ENCODE results near the gene SPRED2. TPM values are rescaled to one million over a fixed set of nuclear protein-coding genes. Genes with fewer than 3 reads are reported as not detected.

The SPRED2 gene
- total RNA-seq, 4 donors from 2014 or later: 21.9 to 28.8 (median 25.5) TPM

DNA sequence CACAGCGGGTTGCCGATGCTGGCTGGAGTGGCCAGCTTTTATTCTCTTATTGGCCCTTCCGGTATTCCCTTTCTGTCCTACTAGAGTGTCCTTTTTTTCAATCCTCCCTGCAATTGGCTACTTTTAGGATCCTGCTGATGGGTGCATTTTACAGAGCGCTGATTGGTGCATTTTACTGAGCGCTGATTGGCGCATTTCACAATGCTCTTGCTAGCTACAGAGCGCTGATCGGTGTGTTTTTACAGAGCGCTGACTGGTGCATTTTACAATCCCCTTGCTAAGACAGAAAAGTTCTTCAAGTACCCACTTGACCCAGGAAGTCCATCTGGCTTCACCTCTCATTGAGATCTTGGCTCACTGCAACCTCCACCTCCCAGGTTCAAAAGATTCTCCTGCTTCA, 44.4 kb upstream of the SPRED2 start:
- Histone ChIP-seq H3K9me3 (peaks cover 0 to 12% (median 0%) of the 10 kb centered on the region in 4 donors), H3K27ac (no peak overlapping the region), H3K4me3 (no peak overlapping the region), H3K36me3 (no peaks in the 10 kb centered on the region), H3K4me1 (no peaks in the 10 kb centered on the region), H3K27me3 (no peaks in the 10 kb centered on the region)
- TF ChIP-seq EP300 (IDR thresholded peaks at IDR 0.05) (no peak), CTCF (IDR thresholded peaks at IDR 0.05) (no peak), POLR2A (IDR thresholded peaks at IDR 0.05) (no peak)
- WGBS, 2 donors: 96% methylated on average over 9 of the region's 9 CpGs
- DNase-seq (ENCODE audit: low spot score in 2 of 2): no peak

DNA sequence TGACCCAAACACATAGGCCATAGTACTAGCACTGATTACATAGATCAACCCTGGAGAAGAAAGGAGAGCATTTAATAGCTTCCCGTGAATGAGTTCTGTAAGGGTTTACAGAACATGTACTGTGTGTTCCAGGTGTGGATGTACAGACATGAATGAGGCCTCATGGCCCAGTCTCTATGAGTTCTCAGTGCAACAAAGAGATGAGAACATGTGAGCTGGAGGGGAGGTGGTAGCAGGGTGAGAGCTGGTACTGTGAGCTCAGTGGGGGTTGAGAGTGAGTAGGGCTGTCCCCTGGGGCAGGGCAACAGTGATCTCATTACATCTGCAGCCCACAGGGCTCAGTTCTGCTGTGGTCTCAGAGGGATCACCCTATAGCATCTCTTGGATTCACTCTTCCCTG, 42.6 kb upstream of the SPRED2 start:
- Histone ChIP-seq H3K4me1 (no peaks in the 10 kb centered on the region), H3K4me3 (no peak overlapping the region), H3K9me3 (peaks cover 0 to 12% (median 0%) of the 10 kb centered on the region in 4 donors), H3K27ac (no peak overlapping the region), H3K36me3 (no peaks in the 10 kb centered on the region), H3K27me3 (no peaks in the 10 kb centered on the region)
- TF ChIP-seq CTCF (IDR thresholded peaks at IDR 0.05) (no peak), POLR2A (IDR thresholded peaks at IDR 0.05) (no peak), EP300 (IDR thresholded peaks at IDR 0.05) (no peak)
- 61 to 63% methylated on average over 1 of the region's 1 CpG for WGBS, 2 donors
- no peak for DNase-seq (ENCODE audit: low spot score in 2 of 2)

- H3K4me1 ChIP-seq: no peaks in the 10 kb centered on the region
- H3K27ac ChIP-seq: no peak overlapping the region
- no peak for TF ChIP-seq CTCF (IDR thresholded peaks at IDR 0.05)
- TF ChIP-seq EP300 (IDR thresholded peaks at IDR 0.05): no peak
- WGBS, 2 donors: 100% methylated on average over 1 of the region's 1 CpG
- no peaks in the 10 kb centered on the region for H3K36me3 ChIP-seq
- peaks cover 0 to 12% (median 0%) of the 10 kb centered on the region in 4 donors for H3K9me3 ChIP-seq
- no peaks in the 10 kb centered on the region for H3K27me3 ChIP-seq
- no peak overlapping the region for H3K4me3 ChIP-seq
- DNase-seq (ENCODE audit: low spot score in 2 of 2): no peak
These were observed 40.6 kb upstream of the SPRED2 start for GRCh38 chr2:65473045-65473444.

DNA sequence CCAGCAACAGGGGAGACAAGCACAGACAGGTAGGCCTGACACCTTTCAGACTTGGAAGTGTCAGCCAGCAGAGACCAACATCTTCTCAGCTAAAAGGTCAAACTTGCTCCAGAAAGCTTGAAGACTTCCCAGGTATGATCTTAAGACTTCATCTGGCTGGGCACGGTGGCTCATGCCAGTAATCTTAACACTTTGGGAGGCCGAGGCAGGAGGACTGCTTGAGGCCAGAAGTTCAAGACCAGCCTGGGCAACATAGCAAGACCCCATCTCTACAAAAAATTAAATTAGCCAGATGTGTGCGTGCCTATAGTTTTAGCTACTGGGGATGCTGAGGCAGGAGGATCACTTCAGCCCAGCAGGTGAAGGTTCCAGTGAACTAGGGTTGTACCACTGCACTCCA, 39.0 kb upstream of the SPRED2 start:
- H3K36me3 ChIP-seq: no peaks in the 10 kb centered on the region

DNA sequence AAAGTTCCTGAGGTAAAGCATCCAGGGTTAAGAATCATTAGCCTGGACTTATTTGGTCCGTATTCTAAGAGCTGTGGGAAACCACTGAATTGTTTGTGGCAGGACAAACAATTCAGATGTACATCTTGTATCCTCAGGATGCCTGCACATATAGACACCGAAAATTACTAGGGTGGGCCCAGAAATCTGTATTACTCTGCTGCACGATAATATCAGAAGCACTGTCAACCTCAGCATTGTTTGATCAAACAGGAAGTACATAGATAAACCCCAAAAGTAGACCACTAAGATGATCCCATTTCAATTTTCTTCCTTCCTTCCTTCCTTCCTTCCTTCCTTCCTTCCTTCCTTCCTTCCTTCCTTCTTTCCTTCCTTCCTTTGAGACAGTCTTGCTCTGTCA, 34.2 kb upstream of the SPRED2 start:
- Histone ChIP-seq H3K4me1 (peaks cover 0 to 9% (median 0%) of the 10 kb centered on the region in 4 donors), H3K27me3 (no peaks in the 10 kb centered on the region), H3K36me3 (no peaks in the 10 kb centered on the region), H3K9me3 (no peaks in the 10 kb centered on the region), H3K4me3 (no peak overlapping the region), H3K27ac (no peak overlapping the region)
- TF ChIP-seq EP300 (IDR thresholded peaks at IDR 0.05) (no peak), CTCF (IDR thresholded peaks at IDR 0.05) (no peak), POLR2A (IDR thresholded peaks at IDR 0.05) (no peak)
- DNase-seq (ENCODE audit: low spot score in 2 of 2): no peak
- WGBS, 2 donors: 88 to 96% methylated on average over 3 of the region's 3 CpGs

More for the DNA sequence above, 39.0 kb upstream of the SPRED2 start:
- H3K4me3 ChIP-seq: no peak overlapping the region
- TF ChIP-seq POLR2A (IDR thresholded peaks at IDR 0.05) (no peak), EP300 (IDR thresholded peaks at IDR 0.05) (no peak), CTCF (IDR thresholded peaks at IDR 0.05) (no peak)
- H3K4me1 ChIP-seq: no peaks in the 10 kb centered on the region
- peaks cover 0 to 12% (median 0%) of the 10 kb centered on the region in 4 donors for H3K9me3 ChIP-seq
- DNase-seq (ENCODE audit: low spot score in 2 of 2): no peak
- H3K27me3 ChIP-seq: no peaks in the 10 kb centered on the region
- H3K27ac ChIP-seq: no peak overlapping the region
- WGBS, 2 donors: 91 to 94% methylated on average over 3 of the region's 3 CpGs

Data from tibial nerve (tissue), 4 donors.